Esophagus (tissue), 2 donors: Measurements from ENCODE around the gene CAP2. TPM values are rescaled to one million over a fixed set of nuclear protein-coding genes. Genes with fewer than 3 reads are reported as not detected.
"Not testable (repeated sequence)": the region's sequence is repeated elsewhere in the genome, so short reads cannot be mapped to it uniquely, and the experiment has no call there.

Source experiments
- H3K27ac ChIP-seq, 2 donors: one replicate each; pipeline ENCODE4 v1.5.1; 2013; ENCODE audit warnings: low read depth in 2 of 2, mild to moderate bottlenecking in 2 of 2, inconsistent platforms in 1 of 2, low read length in 1 of 2, moderate library complexity in 1 of 2
- H3K27me3 ChIP-seq, 2 donors: one replicate each; pipeline ENCODE4 v1.6.1; 2013; ENCODE audit warnings: low read length in 2 of 2, control low read depth in 1 of 2, mild to moderate bottlenecking in 1 of 2; ENCODE audit not compliant: insufficient read depth in 2 of 2, control insufficient read depth in 1 of 2
- H3K36me3 ChIP-seq, 2 donors: one replicate each; pipeline ENCODE4 v1.6.1; 2013; ENCODE audit warnings: low read length in 1 of 2; ENCODE audit not compliant: control insufficient read depth in 2 of 2, insufficient read depth in 2 of 2
- H3K4me1 ChIP-seq, 2 donors: one replicate each; pipeline ENCODE4 v1.6.1; 2013; ENCODE audit warnings: low read length in 1 of 2; ENCODE audit not compliant: control insufficient read depth in 2 of 2, insufficient read depth in 2 of 2
- H3K4me3 ChIP-seq, 2 donors: one replicate each; pipeline ENCODE4 v1.5.1; 2013; ENCODE audit warnings: low read length in 2 of 2, mild to moderate bottlenecking in 2 of 2, low read depth in 1 of 2, moderate library complexity in 1 of 2
- H3K9me3 ChIP-seq, 2 donors: one replicate each; pipeline ENCODE4 v1.6.1; 2013; ENCODE audit warnings: mild to moderate bottlenecking in 2 of 2, low read depth in 1 of 2, low read length in 1 of 2, moderate library complexity in 1 of 2; ENCODE audit not compliant: control insufficient read depth in 2 of 2, insufficient read depth in 1 of 2
- WGBS, 2 donors: extraction: QIAGEN DNeasy Blood & Tissue Kit; methylation state at CpG; one replicate each; pipeline ENCODE4 v1.1.7; 2013; 5-methylcytosine and 5-hydroxymethylcytosine counted together
- polyA plus RNA-seq, 2 donors: library from polyadenylated mRNA; stranded (reverse); fragments of 200-250 nt; gene quantifications; one replicate each; pipeline ENCODE4 v1.2.3, GENCODE V29; 2013
- donor health status: healthy with polysubstance abuse.
- donor health status: Bipolar disorder and iron deficiency.

The CAP2 gene
- polyA plus RNA-seq, 2 donors = 4.8 to 5.7 TPM

- H3K4me3 ChIP-seq, H3K4me1 ChIP-seq, H3K27ac ChIP-seq, H3K9me3 ChIP-seq, H3K27me3 ChIP-seq, H3K36me3 ChIP-seq: not testable (repeated sequence)
- WGBS, 2 donors = 100% methylated on average over 1 of the region's 1 CpG
Observed at GRCh38 chr6:17414395-17414794, 21.0 kb downstream of the CAP2 start.

- Histone ChIP-seq H3K9me3 (no peaks in the 10 kb centered on the region), H3K36me3 (no peaks in the 10 kb centered on the region), H3K4me3 (no peak overlapping the region), H3K27me3 (no peaks in the 10 kb centered on the region), H3K4me1 (no peaks in the 10 kb centered on the region), H3K27ac (no peak overlapping the region)
- 93% methylated on average over 2 of the region's 2 CpGs for WGBS, 2 donors
Observed at GRCh38 chr6:17415321-17415720, 21.9 kb downstream of the CAP2 start.

- Histone ChIP-seq H3K27me3 (no peaks in the 10 kb centered on the region), H3K4me3 (no peak overlapping the region), H3K36me3 (no peaks in the 10 kb centered on the region), H3K27ac (no peak overlapping the region), H3K9me3 (no peaks in the 10 kb centered on the region), H3K4me1 (no peaks in the 10 kb centered on the region)
Observed at GRCh38 chr6:17416806-17417205, 23.4 kb downstream of the CAP2 start.

- H3K9me3 ChIP-seq = no peaks in the 10 kb centered on the region
- no peak overlapping the region for H3K27ac ChIP-seq
- H3K27me3 ChIP-seq = no peaks in the 10 kb centered on the region
- H3K4me1 ChIP-seq = no peaks in the 10 kb centered on the region
- H3K4me3 ChIP-seq = no peak overlapping the region
- H3K36me3 ChIP-seq = no peaks in the 10 kb centered on the region
- 57 to 64% methylated on average over 4 of the region's 4 CpGs for WGBS, 2 donors
Observed at GRCh38 chr6:17417817-17418216, 24.4 kb downstream of the CAP2 start.

GRCh38 chr6:17418281-17419188, 25.1 kb downstream of the CAP2 start:
- Histone ChIP-seq H3K27ac (peak overlapping the region; percentile 7 to 15), H3K36me3 (no peaks in the 10 kb centered on the region), H3K9me3 (no peaks in the 10 kb centered on the region), H3K4me1 (no peaks in the 10 kb centered on the region), H3K4me3 (no peak overlapping the region), H3K27me3 (no peaks in the 10 kb centered on the region)
- WGBS, 2 donors = 66 to 74% methylated on average over 12 of the region's 12 CpGs

- Histone ChIP-seq H3K9me3 (no peaks in the 10 kb centered on the region), H3K36me3 (no peaks in the 10 kb centered on the region), H3K4me3 (no peak overlapping the region), H3K27me3 (no peaks in the 10 kb centered on the region), H3K4me1 (no peaks in the 10 kb centered on the region), H3K27ac (no peak overlapping the region)
- WGBS, 2 donors = 80 to 82% methylated on average over 3 of the region's 3 CpGs
Observed at GRCh38 chr6:17419189-17419575, 25.8 kb downstream of the CAP2 start.

GRCh38 chr6:17420368-17420767, 27.0 kb downstream of the CAP2 start:
- Histone ChIP-seq H3K9me3 (no peaks in the 10 kb centered on the region), H3K4me1 (no peaks in the 10 kb centered on the region), H3K36me3 (no peaks in the 10 kb centered on the region), H3K27me3 (no peaks in the 10 kb centered on the region), H3K27ac (no peak overlapping the region), H3K4me3 (no peak overlapping the region)
- 78 to 88% methylated on average over 2 of the region's 2 CpGs for WGBS, 2 donors

- H3K27ac ChIP-seq = no peak overlapping the region
- no peak overlapping the region for H3K4me3 ChIP-seq
- WGBS, 2 donors = 91 to 92% methylated on average over 7 of the region's 7 CpGs
- no peaks in the 10 kb centered on the region for H3K27me3 ChIP-seq
- H3K9me3 ChIP-seq = no peaks in the 10 kb centered on the region
- H3K4me1 ChIP-seq = no peaks in the 10 kb centered on the region
- H3K36me3 ChIP-seq = no peaks in the 10 kb centered on the region
Observed at GRCh38 chr6:17421406-17421805, 28.0 kb downstream of the CAP2 start.

- H3K9me3 ChIP-seq = no peaks in the 10 kb centered on the region
- no peak overlapping the region for H3K27ac ChIP-seq
- H3K4me3 ChIP-seq = no peak overlapping the region
- H3K36me3 ChIP-seq = no peaks in the 10 kb centered on the region
- H3K27me3 ChIP-seq = no peaks in the 10 kb centered on the region
- no peaks in the 10 kb centered on the region for H3K4me1 ChIP-seq
- WGBS, 2 donors = 71 to 75% methylated on average over 4 of the region's 4 CpGs
Observed at GRCh38 chr6:17423026-17423425, 29.6 kb downstream of the CAP2 start.

GRCh38 chr6:17427062-17427461, 33.7 kb downstream of the CAP2 start:
- Histone ChIP-seq H3K9me3 (no peaks in the 10 kb centered on the region), H3K4me3 (no peak overlapping the region), H3K4me1 (no peaks in the 10 kb centered on the region), H3K27me3 (no peaks in the 10 kb centered on the region), H3K27ac (no peak overlapping the region), H3K36me3 (no peaks in the 10 kb centered on the region)
- WGBS, 2 donors = 88 to 91% methylated on average over 6 of the region's 6 CpGs
